K562 (cell line): ENCODE data around the gene HAGHL. TPM values are rescaled to one million over a fixed set of nuclear protein-coding genes. Genes with fewer than 3 reads are reported as not detected.

Experiments used
- ARID4B ChIP-seq: sonication (generic); formaldehyde crosslinking; IDR thresholded peaks from 2 replicates; pipeline ENCODE4 v1.8.0; 2022; ENCODE audit warnings: mild to moderate bottlenecking, missing genetic modification reagents
- RERE ChIP-seq: sonication (generic); formaldehyde crosslinking; IDR thresholded peaks from 2 replicates; pipeline ENCODE4 v1.8.0; 2023; ENCODE audit warnings: missing genetic modification reagents, mild to moderate bottlenecking, borderline replicate concordance
- ZNF408 ChIP-seq: fragments of 250-450 bp; sonication (Bioruptor Pico); IDR thresholded peaks from 2 replicates; pipeline ENCODE4 v1.4.0; 2020; ENCODE audit warnings: low read depth, mild to moderate bottlenecking, moderate library complexity
- polyA plus RNA-seq, 8 experiments: library from polyadenylated mRNA; depleted of rRNA in 4 of 8; stranded (reverse) in 5 of 8; unstranded in 3 of 8; fragments of >200 nt; fragmentation: Nextera tagmentation in 2 of 8; fragmentation: Illumina TruSeq in 1 of 8; extraction: Ambion mirVana in 2 of 8; extraction: Trizol in 1 of 8; gene quantifications; 2 replicates each; pipeline versions ENCODE4 v1.2.1 to v1.2.3, GENCODE V29; 2011 to 2014; ENCODE audit warnings: inconsistent platforms in 1 of 8, missing spikeins in 1 of 8
- total RNA-seq, 7 experiments: library from RNA; depleted of rRNA in 6 of 7; stranded (reverse); fragments of >200 nt in 6 of 7; fragmentation: Illumina TruSeq in 2 of 7; extraction: Trizol in 2 of 7; gene quantifications; 2 replicates each; pipeline versions ENCODE4 v1.2.1 to v1.2.3, GENCODE V29; 2011 to 2021; ENCODE audit warnings: low replicate concordance in 1 of 7
- TF ChIP-seq, protein P1 (sequence below): fragments of 450-650 bp; IDR thresholded peaks from 2 replicates; pipeline ENCODE4 v1.6.1; 2016; ENCODE audit warnings: mild to moderate bottlenecking, moderate library complexity

HAGHL gene
- total and polyA plus RNA-seq, 9 of the 15 experiments (the other 6 are each of a cell fraction or from before 2014, with no cell fraction given): 0.31 to 83.4 (median 20.7) TPM

DNA sequence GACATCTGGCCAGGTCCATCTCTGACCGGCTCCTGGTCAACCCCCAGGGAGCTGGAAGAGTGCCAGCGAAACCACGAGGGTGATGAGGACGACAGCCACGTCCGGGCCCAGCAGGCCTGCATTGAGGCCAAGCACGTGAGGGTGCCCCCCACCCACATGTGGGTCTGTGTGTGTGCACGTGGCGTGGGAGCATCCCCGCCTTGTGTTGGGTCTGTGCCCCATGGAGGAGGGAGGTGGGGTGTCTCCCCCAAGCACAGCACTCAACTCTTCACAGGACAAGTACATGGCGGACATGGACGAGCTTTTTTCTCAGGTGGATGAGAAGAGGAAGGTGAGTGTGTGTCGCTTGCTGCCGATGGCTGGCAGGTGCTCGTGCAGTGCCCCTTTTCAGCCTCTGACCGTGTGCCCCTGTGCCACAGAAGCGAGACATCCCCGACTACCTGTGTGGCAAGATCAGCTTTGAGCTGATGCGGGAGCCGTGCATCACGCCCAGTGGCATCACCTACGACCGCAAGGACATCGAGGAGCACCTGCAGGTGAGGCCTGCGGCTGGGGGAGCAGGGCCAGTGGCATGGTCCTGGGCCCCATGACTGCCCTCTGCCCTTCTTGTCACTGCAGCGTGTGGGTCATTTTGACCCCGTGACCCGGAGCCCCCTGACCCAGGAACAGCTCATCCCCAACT, 45.0 kb upstream of the HAGHL start (continued):
- TF ChIP-seq, protein P1, sequence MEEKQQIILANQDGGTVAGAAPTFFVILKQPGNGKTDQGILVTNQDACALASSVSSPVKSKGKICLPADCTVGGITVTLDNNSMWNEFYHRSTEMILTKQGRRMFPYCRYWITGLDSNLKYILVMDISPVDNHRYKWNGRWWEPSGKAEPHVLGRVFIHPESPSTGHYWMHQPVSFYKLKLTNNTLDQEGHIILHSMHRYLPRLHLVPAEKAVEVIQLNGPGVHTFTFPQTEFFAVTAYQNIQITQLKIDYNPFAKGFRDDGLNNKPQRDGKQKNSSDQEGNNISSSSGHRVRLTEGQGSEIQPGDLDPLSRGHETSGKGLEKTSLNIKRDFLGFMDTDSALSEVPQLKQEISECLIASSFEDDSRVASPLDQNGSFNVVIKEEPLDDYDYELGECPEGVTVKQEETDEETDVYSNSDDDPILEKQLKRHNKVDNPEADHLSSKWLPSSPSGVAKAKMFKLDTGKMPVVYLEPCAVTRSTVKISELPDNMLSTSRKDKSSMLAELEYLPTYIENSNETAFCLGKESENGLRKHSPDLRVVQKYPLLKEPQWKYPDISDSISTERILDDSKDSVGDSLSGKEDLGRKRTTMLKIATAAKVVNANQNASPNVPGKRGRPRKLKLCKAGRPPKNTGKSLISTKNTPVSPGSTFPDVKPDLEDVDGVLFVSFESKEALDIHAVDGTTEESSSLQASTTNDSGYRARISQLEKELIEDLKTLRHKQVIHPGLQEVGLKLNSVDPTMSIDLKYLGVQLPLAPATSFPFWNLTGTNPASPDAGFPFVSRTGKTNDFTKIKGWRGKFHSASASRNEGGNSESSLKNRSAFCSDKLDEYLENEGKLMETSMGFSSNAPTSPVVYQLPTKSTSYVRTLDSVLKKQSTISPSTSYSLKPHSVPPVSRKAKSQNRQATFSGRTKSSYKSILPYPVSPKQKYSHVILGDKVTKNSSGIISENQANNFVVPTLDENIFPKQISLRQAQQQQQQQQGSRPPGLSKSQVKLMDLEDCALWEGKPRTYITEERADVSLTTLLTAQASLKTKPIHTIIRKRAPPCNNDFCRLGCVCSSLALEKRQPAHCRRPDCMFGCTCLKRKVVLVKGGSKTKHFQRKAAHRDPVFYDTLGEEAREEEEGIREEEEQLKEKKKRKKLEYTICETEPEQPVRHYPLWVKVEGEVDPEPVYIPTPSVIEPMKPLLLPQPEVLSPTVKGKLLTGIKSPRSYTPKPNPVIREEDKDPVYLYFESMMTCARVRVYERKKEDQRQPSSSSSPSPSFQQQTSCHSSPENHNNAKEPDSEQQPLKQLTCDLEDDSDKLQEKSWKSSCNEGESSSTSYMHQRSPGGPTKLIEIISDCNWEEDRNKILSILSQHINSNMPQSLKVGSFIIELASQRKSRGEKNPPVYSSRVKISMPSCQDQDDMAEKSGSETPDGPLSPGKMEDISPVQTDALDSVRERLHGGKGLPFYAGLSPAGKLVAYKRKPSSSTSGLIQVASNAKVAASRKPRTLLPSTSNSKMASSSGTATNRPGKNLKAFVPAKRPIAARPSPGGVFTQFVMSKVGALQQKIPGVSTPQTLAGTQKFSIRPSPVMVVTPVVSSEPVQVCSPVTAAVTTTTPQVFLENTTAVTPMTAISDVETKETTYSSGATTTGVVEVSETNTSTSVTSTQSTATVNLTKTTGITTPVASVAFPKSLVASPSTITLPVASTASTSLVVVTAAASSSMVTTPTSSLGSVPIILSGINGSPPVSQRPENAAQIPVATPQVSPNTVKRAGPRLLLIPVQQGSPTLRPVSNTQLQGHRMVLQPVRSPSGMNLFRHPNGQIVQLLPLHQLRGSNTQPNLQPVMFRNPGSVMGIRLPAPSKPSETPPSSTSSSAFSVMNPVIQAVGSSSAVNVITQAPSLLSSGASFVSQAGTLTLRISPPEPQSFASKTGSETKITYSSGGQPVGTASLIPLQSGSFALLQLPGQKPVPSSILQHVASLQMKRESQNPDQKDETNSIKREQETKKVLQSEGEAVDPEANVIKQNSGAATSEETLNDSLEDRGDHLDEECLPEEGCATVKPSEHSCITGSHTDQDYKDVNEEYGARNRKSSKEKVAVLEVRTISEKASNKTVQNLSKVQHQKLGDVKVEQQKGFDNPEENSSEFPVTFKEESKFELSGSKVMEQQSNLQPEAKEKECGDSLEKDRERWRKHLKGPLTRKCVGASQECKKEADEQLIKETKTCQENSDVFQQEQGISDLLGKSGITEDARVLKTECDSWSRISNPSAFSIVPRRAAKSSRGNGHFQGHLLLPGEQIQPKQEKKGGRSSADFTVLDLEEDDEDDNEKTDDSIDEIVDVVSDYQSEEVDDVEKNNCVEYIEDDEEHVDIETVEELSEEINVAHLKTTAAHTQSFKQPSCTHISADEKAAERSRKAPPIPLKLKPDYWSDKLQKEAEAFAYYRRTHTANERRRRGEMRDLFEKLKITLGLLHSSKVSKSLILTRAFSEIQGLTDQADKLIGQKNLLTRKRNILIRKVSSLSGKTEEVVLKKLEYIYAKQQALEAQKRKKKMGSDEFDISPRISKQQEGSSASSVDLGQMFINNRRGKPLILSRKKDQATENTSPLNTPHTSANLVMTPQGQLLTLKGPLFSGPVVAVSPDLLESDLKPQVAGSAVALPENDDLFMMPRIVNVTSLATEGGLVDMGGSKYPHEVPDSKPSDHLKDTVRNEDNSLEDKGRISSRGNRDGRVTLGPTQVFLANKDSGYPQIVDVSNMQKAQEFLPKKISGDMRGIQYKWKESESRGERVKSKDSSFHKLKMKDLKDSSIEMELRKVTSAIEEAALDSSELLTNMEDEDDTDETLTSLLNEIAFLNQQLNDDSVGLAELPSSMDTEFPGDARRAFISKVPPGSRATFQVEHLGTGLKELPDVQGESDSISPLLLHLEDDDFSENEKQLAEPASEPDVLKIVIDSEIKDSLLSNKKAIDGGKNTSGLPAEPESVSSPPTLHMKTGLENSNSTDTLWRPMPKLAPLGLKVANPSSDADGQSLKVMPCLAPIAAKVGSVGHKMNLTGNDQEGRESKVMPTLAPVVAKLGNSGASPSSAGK: peak; percentile 97
- TF ChIP-seq ARID4B (CRISPR knock-in tag): 0 out of 2 replicates have a peak, but pooled peaks have one; percentile 42
- TF ChIP-seq RERE (CRISPR knock-in tag): no peak
- no peak for TF ChIP-seq ZNF408 (CRISPR knock-in tag)
